ENCODE data around the gene ZIC2.

The ZIC2 gene

DNA sequence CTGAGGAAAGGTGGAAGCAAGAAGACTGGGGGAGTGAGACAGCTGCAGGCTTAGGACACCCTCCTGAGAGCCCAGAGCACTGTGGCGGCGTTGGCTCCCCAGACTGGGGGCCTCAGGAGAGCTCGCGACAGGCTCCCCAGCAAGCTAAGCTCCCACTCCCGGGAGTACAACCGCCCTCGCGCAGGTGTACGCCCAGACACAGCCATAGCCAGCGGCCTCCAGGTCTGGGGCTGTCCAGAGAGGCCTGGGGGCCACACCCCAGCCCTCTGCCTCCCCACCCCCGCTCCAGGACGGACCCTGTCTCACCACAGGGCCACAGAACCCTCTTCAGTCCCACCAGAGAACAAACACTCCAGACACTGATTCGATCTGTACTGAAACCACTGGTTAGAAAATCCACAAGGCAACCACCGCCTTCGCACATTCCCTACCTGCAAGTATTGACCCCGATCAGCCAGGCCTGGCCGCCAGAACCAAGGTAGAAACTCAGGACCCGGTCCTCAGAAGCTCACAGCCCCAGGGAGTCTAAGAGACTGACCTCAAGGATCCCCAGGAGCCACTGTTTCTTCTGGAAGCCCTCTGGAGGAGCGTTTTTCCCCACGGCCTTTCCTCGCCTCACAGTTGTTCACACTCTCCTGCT lies 26.4 kb upstream of the ZIC2 start:
- ATAC-seq (no peak), DNase-seq (no peak)
- Mint-ChIP-seq H3K4me3 (no peak overlapping the region), H3K27me3 (peaks cover 90% of the 10 kb centered on the region), H3K9me3 (no peaks in the 10 kb centered on the region), H3K27ac (no peak overlapping the region), H3K4me1 (peaks cover 15% of the 10 kb centered on the region), H3K36me3 (ENCODE audit: low read depth) (no peaks in the 10 kb centered on the region)

DNA sequence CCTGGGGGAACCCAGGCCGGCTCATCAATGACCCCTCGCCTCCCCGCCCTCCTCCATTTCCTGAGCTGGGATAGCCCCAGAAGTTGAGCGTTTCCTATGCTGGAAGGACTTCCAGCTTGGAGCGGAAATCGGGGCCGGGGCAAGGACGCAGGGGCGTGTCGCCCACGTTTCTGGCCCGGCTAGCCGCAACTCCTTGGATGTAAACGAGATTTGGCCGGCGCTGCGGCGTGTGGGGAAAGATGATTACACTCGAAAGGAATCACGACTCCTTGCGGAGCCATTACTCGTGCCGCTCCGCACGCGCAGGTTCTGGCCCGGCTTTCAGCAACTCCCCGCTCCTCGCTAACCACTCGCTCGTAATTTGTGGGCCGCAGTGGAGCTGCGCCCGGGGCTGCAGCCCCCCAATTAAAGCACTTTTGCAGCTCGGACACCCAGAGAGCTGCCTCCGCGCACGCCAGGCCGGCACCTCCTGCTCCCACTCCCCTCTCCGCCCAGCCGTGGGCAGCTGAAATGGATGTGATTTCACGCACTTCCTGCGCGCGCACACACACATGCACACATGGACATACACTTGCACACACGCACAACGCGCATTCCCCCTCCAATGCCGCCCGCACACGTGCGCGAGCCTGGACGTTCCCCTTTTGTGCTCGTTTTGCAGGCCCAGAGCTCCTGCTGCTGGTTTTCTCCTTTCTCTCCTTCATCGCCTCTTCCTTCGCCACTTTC lies 25.7 kb upstream of the ZIC2 start:
- DNase-seq (no peak), ATAC-seq (no peak)
- H3K4me1 Mint-ChIP-seq: peaks cover 16% of the 10 kb centered on the region
- peaks cover 89% of the 10 kb centered on the region for H3K27me3 Mint-ChIP-seq
- no peak overlapping the region for H3K4me3 Mint-ChIP-seq
- H3K9me3 Mint-ChIP-seq: no peaks in the 10 kb centered on the region
- H3K27ac Mint-ChIP-seq: no peak overlapping the region
- H3K36me3 Mint-ChIP-seq (ENCODE audit: low read depth): no peaks in the 10 kb centered on the region

DNA sequence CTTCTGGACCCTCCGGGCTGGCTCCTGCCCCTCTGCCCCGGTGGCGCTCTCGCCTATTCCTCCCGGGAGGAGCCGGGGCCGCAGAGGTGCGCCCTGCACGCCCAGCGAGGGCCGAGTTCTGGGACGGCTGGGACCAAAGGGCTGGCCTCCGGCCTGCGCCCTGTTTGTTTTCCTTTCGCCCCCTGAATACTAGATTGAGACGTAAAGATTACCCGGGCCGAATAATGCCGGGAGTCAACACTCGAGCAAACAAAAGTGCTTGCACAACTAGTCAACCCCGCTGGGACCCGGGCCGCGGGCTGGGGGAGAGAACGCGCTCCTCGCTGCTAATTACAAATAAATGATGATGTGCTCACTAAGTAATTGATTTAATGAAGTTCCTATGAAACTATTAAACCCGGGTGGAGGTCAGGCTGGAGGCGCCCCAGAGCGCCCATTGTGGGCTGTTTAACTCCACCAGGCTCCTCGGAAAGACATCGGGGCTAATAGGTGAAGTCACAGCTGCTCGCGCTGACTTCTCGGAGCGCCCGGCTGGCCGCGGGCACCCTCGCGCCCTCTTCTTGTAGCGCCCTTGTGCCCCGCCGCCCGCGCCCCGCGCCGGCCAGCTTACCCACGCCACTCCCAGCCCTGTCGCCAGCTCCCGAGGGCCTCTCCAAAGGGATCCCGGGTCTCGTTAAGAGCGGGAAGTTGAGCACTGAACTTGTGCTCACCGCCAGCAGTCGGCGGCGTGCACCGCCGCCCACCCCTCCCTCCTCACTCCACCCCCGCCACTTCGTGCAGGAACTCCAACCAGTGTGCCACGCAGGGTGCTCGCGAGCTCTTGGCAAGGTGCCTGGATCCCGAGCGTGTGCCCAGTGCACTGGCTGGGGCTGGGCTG lies 24.9 kb upstream of the ZIC2 start:
- Mint-ChIP-seq H3K9me3 (no peaks in the 10 kb centered on the region), H3K4me3 (no peak overlapping the region), H3K27me3 (peaks cover 90% of the 10 kb centered on the region), H3K4me1 (peaks cover 16% of the 10 kb centered on the region), H3K36me3 (ENCODE audit: low read depth) (no peaks in the 10 kb centered on the region), H3K27ac (no peak overlapping the region)
- ATAC-seq: no peak
- no peak for DNase-seq

DNA sequence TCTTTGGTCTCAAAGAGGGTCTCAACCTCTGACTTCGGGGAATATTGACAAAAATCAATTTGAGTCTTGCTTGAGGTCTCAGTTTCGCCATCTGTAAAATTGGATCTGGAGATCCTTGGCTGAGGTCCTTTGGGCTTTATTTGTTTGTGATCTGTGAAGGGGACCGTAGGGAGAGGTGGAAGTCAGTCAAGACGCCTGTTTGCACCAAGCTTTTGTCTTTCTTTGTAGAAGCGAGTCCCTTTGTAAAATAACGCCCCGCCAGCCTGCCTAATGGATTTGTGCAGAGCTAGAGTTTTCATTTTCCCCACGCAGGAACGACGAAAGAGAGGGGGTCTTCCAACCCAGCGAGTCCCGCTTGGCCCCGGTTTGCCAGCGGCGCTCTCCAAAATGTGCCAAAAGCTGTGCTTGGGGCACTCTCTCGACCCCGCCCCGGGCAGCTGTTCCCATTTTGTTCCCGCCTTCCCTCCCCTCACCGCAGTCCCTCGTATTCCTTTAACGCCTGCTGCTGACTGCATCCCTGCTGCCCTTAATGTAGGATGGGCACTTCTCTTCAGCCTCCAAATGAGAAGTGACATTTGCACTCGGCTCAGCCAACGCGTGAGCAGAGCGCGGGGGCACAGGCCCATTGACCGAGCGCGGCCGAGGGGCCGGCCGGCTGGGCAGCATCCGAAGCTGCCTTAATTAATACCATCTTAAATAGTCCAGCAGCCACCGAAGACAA lies 23.0 kb upstream of the ZIC2 start:
- no peak for ATAC-seq
- Mint-ChIP-seq H3K27ac (no peak overlapping the region), H3K4me1 (peaks cover 16% of the 10 kb centered on the region), H3K4me3 (no peak overlapping the region), H3K36me3 (ENCODE audit: low read depth) (no peaks in the 10 kb centered on the region), H3K27me3 (peaks cover 88% of the 10 kb centered on the region), H3K9me3 (no peaks in the 10 kb centered on the region)
- no peak for DNase-seq

DNA sequence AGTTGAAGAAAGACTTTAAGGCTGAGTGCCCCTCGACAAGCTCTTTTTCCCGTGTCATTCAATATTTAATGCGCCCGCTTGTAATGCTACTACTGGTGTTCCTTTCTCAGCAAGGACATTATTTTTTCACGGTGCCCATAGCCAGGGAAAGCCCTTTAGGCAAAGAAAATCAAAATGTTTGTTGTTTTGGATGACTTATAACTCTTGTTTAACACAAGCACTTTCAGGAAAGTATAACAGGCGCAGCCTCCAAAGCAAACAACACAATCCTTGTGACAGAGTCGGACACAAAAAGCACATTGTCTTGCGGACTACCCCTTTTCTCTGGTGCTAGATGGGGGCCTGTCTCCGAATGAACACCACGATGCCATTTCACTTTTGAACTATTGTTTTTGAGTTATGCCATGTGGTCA lies 22.5 kb upstream of the ZIC2 start:
- ATAC-seq (no peak), DNase-seq (no peak)
- no peaks in the 10 kb centered on the region for H3K9me3 Mint-ChIP-seq
- peaks cover 88% of the 10 kb centered on the region for H3K27me3 Mint-ChIP-seq
- H3K4me3 Mint-ChIP-seq: no peak overlapping the region
- H3K4me1 Mint-ChIP-seq: peaks cover 16% of the 10 kb centered on the region
- H3K27ac Mint-ChIP-seq: no peak overlapping the region
- no peaks in the 10 kb centered on the region for H3K36me3 Mint-ChIP-seq (ENCODE audit: low read depth)

DNA sequence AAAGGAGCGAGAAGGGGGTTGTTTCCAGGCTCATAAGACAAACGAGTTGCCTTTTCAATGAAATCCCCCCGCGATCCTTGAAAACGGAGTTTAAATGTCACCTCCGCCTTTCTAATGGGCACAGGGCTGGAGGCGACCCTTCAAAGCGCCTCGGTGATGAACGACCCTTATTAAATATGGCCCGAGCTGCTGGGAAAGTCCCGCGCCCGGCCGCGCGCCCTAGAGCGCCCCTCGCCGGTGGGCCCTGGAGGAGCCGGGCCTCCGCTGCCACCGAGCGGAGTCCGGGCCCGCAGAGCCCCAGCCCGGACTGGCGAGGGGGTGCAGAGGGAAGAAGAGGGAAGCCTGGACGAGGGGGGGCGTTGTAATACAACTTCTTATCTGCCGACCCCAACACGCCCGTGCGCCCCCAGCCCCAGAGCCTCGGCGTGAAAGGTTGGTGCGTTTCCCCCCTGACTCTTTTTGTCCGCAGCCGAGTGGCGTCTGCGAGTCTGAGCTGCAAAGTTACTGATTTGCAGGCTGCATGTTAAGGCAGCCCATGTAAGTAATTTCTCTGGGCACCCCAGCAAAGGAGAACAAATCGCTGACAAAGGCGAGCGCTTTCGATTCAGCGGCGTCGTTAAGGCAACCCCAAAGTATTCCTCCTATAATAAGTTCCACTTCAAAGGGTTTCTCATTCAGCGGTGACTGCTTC lies 21.9 kb upstream of the ZIC2 start:
- no peak for ATAC-seq
- Mint-ChIP-seq H3K9me3 (no peaks in the 10 kb centered on the region), H3K36me3 (ENCODE audit: low read depth) (no peaks in the 10 kb centered on the region), H3K4me1 (peaks cover 16% of the 10 kb centered on the region), H3K4me3 (peak overlapping the region; percentile 42), H3K27ac (no peak overlapping the region), H3K27me3 (peaks cover 86% of the 10 kb centered on the region)
- no peak for DNase-seq

DNA sequence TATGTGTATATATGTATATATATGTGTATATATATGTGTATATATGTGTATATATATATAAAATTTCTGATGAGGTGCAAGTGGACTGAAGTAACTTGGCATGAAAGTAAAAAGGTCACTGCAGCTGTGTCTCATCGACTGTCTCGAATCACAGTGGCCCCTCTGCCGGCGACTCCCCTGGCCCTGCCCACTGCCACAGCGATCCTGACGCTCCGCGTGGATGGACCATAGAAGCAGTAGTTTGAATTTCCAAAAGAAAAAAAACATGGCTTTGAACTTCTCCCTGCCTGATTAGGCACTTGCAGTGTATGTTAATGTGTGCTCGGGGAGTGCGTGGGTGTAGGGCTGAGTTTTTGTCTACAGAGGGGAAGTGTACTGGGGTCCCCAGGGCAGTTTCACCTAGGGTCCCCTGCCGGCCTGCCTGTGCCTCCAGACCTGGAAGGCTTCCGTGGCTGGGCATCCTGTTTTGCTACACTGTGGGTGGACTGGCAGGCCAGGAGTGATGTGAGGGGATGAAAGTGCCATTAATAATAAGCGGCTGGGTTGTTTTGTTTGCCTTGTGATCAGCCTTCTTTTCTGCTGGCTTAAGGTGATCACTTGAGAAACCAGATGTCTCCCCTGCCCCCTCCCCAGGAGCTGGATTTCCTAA lies 20.8 kb upstream of the ZIC2 start:
- peaks cover 81% of the 10 kb centered on the region for H3K27me3 Mint-ChIP-seq
- H3K4me3 Mint-ChIP-seq: no peak overlapping the region
- ATAC-seq: no peak
- DNase-seq: no peak
- H3K4me1 Mint-ChIP-seq: peaks cover 16% of the 10 kb centered on the region
- H3K9me3 Mint-ChIP-seq: no peaks in the 10 kb centered on the region
- H3K36me3 Mint-ChIP-seq (ENCODE audit: low read depth): no peaks in the 10 kb centered on the region
- no peak overlapping the region for H3K27ac Mint-ChIP-seq

DNA sequence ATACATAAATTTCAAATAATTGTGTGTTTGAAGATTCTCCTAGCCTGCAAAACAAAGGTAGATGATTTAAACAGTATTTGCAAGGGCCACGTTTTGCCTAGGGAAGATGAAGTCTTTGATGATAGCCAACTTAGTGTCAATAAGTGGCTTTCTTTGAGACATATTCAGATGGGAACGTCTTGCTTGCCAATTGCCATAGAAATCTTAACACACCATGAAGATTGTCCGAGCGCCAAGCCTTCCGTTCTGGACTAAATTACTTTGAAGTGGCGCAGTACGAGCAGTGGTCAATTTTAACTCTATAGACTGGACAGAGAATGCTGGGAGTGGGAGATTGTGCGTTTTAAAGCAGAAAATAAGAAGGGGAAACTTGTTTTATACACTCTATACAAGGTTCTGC lies 19.9 kb upstream of the ZIC2 start:
- no peak overlapping the region for H3K4me3 Mint-ChIP-seq
- no peaks in the 10 kb centered on the region for H3K9me3 Mint-ChIP-seq
- no peak for DNase-seq
- H3K36me3 Mint-ChIP-seq (ENCODE audit: low read depth): no peaks in the 10 kb centered on the region
- ATAC-seq: no peak
- peaks cover 81% of the 10 kb centered on the region for H3K27me3 Mint-ChIP-seq
- H3K27ac Mint-ChIP-seq: no peak overlapping the region
- peaks cover 11% of the 10 kb centered on the region for H3K4me1 Mint-ChIP-seq

DNA sequence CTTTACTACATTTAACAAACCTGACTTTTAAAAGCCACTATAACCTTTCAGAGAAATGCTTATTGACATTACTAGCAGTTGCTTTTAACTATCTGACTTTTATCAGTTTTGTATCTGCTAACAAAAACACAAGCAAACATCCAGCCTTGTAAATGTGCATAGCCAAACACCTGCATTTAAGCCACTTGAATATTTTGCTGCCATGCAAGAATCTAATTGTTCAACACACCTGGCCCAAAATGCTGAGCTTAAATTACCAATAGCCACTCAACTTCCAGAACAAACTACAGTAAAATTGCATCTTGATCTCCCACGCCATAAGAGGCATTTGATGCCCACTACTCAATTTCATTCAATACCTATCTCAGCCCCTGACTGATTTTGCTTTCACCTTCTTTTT lies 19.3 kb upstream of the ZIC2 start:
- Mint-ChIP-seq H3K9me3 (no peaks in the 10 kb centered on the region), H3K4me3 (no peak overlapping the region), H3K36me3 (ENCODE audit: low read depth) (no peaks in the 10 kb centered on the region), H3K4me1 (peaks cover 11% of the 10 kb centered on the region), H3K27ac (no peak overlapping the region), H3K27me3 (peaks cover 80% of the 10 kb centered on the region)
- ATAC-seq (no peak), DNase-seq (no peak)

DNA sequence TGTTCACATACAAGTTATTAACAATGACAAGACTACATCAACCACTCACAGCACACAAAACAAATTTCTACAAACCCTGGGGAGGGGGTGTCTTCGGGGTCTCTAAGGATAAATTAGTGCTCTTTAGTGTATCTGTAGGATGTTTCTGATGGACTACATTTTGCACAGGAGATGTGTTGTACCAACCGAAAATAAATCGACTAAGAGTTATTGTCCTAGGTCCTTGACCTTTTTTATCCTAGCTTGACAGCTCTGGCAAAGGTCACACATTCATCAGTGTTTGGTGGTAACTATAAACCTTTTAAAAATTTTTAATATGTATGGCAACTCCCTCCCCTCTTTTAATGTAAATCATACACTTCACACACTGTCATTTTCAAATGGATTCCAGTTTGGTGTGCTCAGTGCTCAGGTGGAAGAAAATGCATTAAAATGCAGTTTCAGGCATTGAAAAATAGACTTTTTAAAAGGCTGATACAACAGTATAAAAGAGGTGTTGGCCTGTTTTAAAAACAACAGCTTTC lies 17.7 kb upstream of the ZIC2 start:
- no peaks in the 10 kb centered on the region for H3K9me3 Mint-ChIP-seq
- no peak overlapping the region for H3K27ac Mint-ChIP-seq
- H3K4me1 Mint-ChIP-seq: peaks cover 16% of the 10 kb centered on the region
- H3K4me3 Mint-ChIP-seq: no peak overlapping the region
- ATAC-seq (no peak), DNase-seq (no peak)
- no peaks in the 10 kb centered on the region for H3K36me3 Mint-ChIP-seq (ENCODE audit: low read depth)
- H3K27me3 Mint-ChIP-seq: peaks cover 73% of the 10 kb centered on the region

DNA sequence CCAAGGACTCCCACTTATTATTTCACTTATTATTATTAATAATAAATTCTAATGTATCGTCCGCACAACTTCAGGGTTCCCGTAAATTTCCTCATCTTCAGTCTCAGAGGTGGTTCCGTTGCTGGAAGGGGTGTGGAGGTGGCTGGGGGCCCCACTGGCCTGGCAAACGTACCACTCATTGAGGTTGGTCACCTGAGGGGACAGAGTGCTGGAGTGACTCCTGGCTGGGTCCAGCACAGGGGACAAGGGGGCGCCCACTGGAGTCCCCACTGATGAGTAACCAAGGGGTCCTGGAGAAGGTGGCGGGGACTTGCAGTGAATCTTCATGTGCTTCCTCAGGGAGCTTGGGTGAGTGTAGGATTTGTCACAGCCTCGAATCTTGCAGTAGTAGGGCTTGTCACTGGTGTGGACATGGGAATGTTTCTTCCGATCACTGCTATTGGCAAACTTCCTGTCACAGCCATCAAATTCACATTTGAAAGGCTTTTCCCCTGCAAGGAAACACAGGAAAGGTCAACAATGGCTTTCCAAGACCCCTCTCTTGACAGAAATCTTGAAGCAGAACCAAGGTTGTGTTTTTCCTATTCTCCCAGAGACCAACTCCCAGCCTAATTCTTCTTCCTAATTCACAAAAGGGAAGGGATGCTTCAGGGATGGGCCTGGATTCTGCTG lies 16.1 kb upstream of the ZIC2 start:
- no peak overlapping the region for H3K4me3 Mint-ChIP-seq
- ATAC-seq (no peak), DNase-seq (no peak)
- H3K9me3 Mint-ChIP-seq: no peaks in the 10 kb centered on the region
- H3K4me1 Mint-ChIP-seq: peaks cover 17% of the 10 kb centered on the region
- peaks cover 5% of the 10 kb centered on the region for H3K36me3 Mint-ChIP-seq (ENCODE audit: low read depth)
- peaks cover 72% of the 10 kb centered on the region for H3K27me3 Mint-ChIP-seq
- no peak overlapping the region for H3K27ac Mint-ChIP-seq

DNA sequence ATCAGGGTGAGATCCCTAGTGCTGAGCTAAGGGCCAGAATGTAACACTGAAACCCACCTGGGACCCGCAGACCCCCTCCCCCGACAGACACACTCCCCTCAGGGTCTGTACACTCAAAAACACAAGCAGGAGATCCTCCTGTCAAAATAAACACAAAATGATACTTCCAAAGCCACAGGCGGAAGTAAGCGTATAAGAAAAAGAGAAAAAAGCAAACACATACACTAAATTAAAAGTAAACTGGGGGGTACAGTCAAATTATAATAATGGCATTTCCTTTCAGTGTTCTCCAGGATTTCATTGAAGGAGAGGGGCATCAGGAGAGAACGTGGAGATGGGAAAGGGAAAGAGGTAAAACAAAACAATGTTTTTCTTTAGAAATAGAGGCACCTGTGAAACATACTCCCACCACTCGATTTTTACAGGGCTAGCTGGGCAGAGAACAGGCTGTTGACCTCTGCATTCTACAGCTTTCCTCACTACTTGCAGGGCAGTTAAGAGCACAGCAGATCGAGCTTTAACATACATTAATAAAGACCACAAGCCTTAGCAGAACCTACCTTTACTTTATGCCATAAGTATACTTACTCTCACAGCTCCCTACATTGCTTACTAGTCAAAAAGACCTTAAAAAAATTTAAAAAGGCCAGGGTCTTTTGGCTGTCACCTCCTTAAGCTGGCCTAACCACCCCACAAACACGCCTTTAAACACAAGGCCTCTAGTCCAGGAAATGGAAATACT lies 15.3 kb upstream of the ZIC2 start:
- DNase-seq (no peak), ATAC-seq (no peak)
- Mint-ChIP-seq H3K27ac (no peak overlapping the region), H3K9me3 (no peaks in the 10 kb centered on the region), H3K27me3 (peaks cover 65% of the 10 kb centered on the region), H3K36me3 (ENCODE audit: low read depth) (peaks cover 5% of the 10 kb centered on the region), H3K4me3 (no peak overlapping the region), H3K4me1 (peaks cover 17% of the 10 kb centered on the region)
